ENCODE measurements around the gene NRP1. TPM values are rescaled to one million over a fixed set of nuclear protein-coding genes. Genes with fewer than 3 reads are reported as not detected.

The NRP1 gene
- total and polyA plus RNA-seq, 2 of the 8 experiments (the other 6 are each of a cell fraction or from before 2014, with no cell fraction given): 1.2 to 2.1 TPM

DNA sequence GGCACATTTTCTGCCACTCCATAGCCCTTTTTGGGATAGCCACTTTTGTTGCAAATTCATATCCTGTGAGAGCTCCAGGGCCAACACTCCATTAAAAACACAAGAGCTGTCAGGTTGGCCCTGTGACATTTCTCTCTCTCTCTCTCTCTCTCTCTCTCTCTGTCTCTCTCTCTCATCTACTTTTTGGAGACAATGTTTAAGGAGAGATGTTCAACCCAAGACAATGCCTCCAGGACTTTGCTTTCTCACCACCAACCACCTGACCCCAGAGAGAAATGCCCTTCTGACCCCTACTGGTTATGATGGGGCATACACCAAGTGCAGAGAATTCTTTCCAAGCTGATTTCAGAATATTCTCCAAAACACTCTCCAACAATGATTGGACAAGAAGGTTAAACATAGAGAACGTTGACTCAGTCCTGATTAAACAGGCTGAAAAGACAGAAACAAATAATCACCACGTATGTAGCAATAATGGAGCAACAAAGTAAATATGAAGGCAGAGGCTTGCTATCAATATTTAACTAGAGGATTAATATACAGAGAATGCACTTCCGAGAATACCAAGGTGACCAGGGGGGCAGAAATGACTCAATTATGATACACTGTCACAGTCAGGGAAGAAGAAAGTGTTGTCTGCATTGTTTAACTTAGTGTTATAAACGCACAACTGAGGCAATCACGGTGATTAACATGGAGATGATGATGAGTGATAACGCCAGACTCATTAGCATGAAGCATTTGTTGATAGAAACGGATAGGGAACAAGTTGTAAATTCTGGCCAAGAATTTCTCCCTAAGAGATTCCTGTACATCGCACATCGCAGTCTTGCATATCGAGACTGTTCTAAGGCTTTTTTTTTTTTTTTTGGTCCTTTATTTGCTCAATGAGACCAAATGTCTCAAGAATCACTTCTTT is 178.5 kb downstream of the NRP1 start:
- Histone ChIP-seq H4K91ac (replicated peaks; ENCODE audit: insufficient read length, low read length) (no peak overlapping the region), H3K14ac (ENCODE audit: insufficient read length) (no peak overlapping the region), H3K27me3 (replicated peaks in 1 of 4; ENCODE audit: control insufficient read depth in 3 of 4, extremely low read depth in 1 of 4, insufficient read depth in 3 of 4, low read length in 3 of 4) (no peaks in the 10 kb centered on the region), H4K20me1 (replicated peaks in 1 of 2; ENCODE audit: control insufficient read depth in 1 of 2, insufficient read depth in 2 of 2, low read length in 2 of 2) (no peaks in the 10 kb centered on the region), H4K8ac (ENCODE audit: extremely low read depth, insufficient read depth, low read length) (no peak overlapping the region), H2BK12ac (ENCODE audit: low read depth, low read length) (no peak overlapping the region), H3K4me3 (ENCODE audit: extremely low read depth in 1 of 4, insufficient read depth in 2 of 4, low read depth in 3 of 4, low read length in 4 of 4) (no peak overlapping the region), H2BK15ac (ENCODE audit: low read length) (no peak overlapping the region), H2BK5ac (ENCODE audit: low read depth, low read length) (no peak overlapping the region), H3K9ac (replicated peaks in 1 of 4; ENCODE audit: extremely low read depth in 1 of 4, low read depth in 3 of 4, low read length in 3 of 4) (no peak overlapping the region), H3K79me1 (ENCODE audit: low read depth, low read length) (no peaks in the 10 kb centered on the region), H3K18ac (ENCODE audit: extremely low read depth, low read length) (no peak overlapping the region), H3K79me2 (ENCODE audit: control insufficient read depth in 1 of 2, insufficient read depth in 2 of 2, low read length in 2 of 2) (no peaks in the 10 kb centered on the region), H2BK120ac (replicated peaks; ENCODE audit: low read depth, low read length) (no peak overlapping the region), H4K5ac (ENCODE audit: insufficient read length, low read depth, low read length) (no peak overlapping the region), H2AFZ (ENCODE audit: low read length) (peak overlapping the region; percentile 59; the same call in 1 of the 2 replicates), H3K36me3 (ENCODE audit: control insufficient read depth in 2 of 4, insufficient read depth in 4 of 4, low read length in 3 of 4) (no peaks in the 10 kb centered on the region), H3K4me2 (ENCODE audit: insufficient read depth in 1 of 2, low read depth in 2 of 2, low read length in 2 of 2) (no peak overlapping the region), H2BK20ac (ENCODE audit: low read length) (no peak overlapping the region), H3K23me2 (ENCODE audit: low read depth, low read length) (no peaks in the 10 kb centered on the region), H3K56ac (replicated peaks; ENCODE audit: insufficient read length, low read depth, low read length) (no peak overlapping the region), H3K23ac (ENCODE audit: insufficient read length) (no peak overlapping the region), H3K4ac (replicated peaks; ENCODE audit: insufficient read length, low read depth, low read length) (no peak overlapping the region), H3K9me3 (ENCODE audit: insufficient read depth in 2 of 2, low read depth in 1 of 2, low read length in 1 of 2) (no peaks in the 10 kb centered on the region; a peak in 1 of 4 replicates), H3K27ac (ENCODE audit: low read depth, low read length) (no peak overlapping the region), H3K4me1 (replicated peaks in 1 of 4; ENCODE audit: control insufficient read depth in 3 of 4, insufficient read depth in 4 of 4, low read length in 3 of 4) (no peaks in the 10 kb centered on the region), H2AK5ac (ENCODE audit: low read depth, low read length) (no peak overlapping the region)
- no peak for DNase-seq (ENCODE audit: low read depth in 1 of 2, low spot score in 2 of 2)
- 77% methylated on average over 10 of the region's 10 CpGs; no CpG with 5 or more reads in 1 of the 2 experiments for WGBS, 2 experiments (ENCODE audit: extremely low coverage in 1 of 2, insufficient coverage in 1 of 2, insufficient read length in 1 of 2, insufficient replicate concordance in 2 of 2, low coverage in 1 of 2, low lambda C conversion rate in 2 of 2, missing lambda C conversion rate in 1 of 2)
- POLR2A ChIA-PET (ENCODE audit: partially characterized antibody): interaction anchor here (0.7 kb wide), 1 partner anchor 151 kb away, joined by 3 read pairs; no protein-coding TSS in a partner anchor
- CTCF ChIA-PET (ENCODE audit: partially characterized antibody): interaction anchor here (0.5 to 2.3 kb wide), 21 partner anchors 8 to 1623 kb away, joined by 3 to 12 read pairs (median 4); no protein-coding TSS in a partner anchor
- peak; percentile 77 for FAIRE-seq
- TF ChIP-seq CEBPB (IDR thresholded peaks at IDR 0.05; ENCODE audit: low read depth, low read length): no peak
- TF ChIP-seq USF2 (IDR thresholded peaks at IDR 0.05; ENCODE audit: low read length): peak; percentile 44; the same call in 1 of the 2 replicates
- TF ChIP-seq CHD2 (IDR thresholded peaks at IDR 0.05; ENCODE audit: low read length): no peak
- no peak for TF ChIP-seq FOSL1 (IDR thresholded peaks at IDR 0.05; ENCODE audit: insufficient read depth, low read depth, low read length)
- TF ChIP-seq CBX5 (IDR thresholded peaks at IDR 0.05; ENCODE audit: low read depth, low read length): no peak
- TF ChIP-seq SAP30 (IDR thresholded peaks at IDR 0.05; ENCODE audit: insufficient read depth, insufficient replicate concordance, low read length): no peak
- peak; percentile 52 to 75 (median 68) for TF ChIP-seq CTCF (IDR thresholded peaks at IDR 0.05; ENCODE audit: control extremely low read depth in 1 of 3, insufficient read depth in 1 of 3, low read depth in 1 of 3, low read length in 3 of 3)
